Ishikawa (cell line): Measurements from ENCODE around the gene REC8.

Source experiments
- CEBPB ChIP-seq: IDR thresholded peaks from 2 replicates; pipeline ENCODE4 v1.6.1; 2012
- CREB1 ChIP-seq: IDR thresholded peaks from 2 replicates; pipeline ENCODE4 v1.6.1; 2012; ENCODE audit warnings: low read depth
- EGR1 ChIP-seq: IDR thresholded peaks from 2 replicates; pipeline ENCODE4 v1.6.1; 2012
- EP300 ChIP-seq: IDR thresholded peaks from 2 replicates; pipeline ENCODE4 v1.6.1; 2012; ENCODE audit warnings: borderline replicate concordance
- FOXM1 ChIP-seq: IDR thresholded peaks from 2 replicates; pipeline ENCODE4 v1.6.1; 2012; ENCODE audit warnings: low read depth, borderline replicate concordance
- NFIC ChIP-seq: IDR thresholded peaks from 2 replicates; pipeline ENCODE4 v1.6.1; 2012
- RAD21 ChIP-seq: IDR thresholded peaks from 2 replicates; pipeline ENCODE4 v1.6.1; 2012; ENCODE audit warnings: low read depth
- TAF1 ChIP-seq: IDR thresholded peaks from 2 replicates; pipeline ENCODE4 v1.6.1; 2012; ENCODE audit warnings: low read depth, mild to moderate bottlenecking
- TCF12 ChIP-seq: IDR thresholded peaks from 2 replicates; pipeline ENCODE4 v1.6.1; 2012; ENCODE audit warnings: low read depth
- TEAD4 ChIP-seq: IDR thresholded peaks from 2 replicates; pipeline ENCODE4 v1.6.1; 2012
- YY1 ChIP-seq: IDR thresholded peaks from 2 replicates; pipeline ENCODE4 v1.6.1; 2012; ENCODE audit warnings: low read depth
- ZBTB7A ChIP-seq: IDR thresholded peaks from 2 replicates; pipeline ENCODE4 v1.6.1; 2012; ENCODE audit warnings: low read depth
- TF ChIP-seq, protein P1 (sequence below): IDR thresholded peaks from 2 replicates; pipeline ENCODE4 v1.6.1; 2012
- TF ChIP-seq, protein P2 (sequence below): IDR thresholded peaks from 2 replicates; pipeline ENCODE4 v1.6.1; 2012; ENCODE audit warnings: low read depth, mild to moderate bottlenecking
- TF ChIP-seq, protein P3 (sequence below): IDR thresholded peaks from 2 replicates; pipeline ENCODE4 v1.6.1; 2012

Gene REC8, protein sequence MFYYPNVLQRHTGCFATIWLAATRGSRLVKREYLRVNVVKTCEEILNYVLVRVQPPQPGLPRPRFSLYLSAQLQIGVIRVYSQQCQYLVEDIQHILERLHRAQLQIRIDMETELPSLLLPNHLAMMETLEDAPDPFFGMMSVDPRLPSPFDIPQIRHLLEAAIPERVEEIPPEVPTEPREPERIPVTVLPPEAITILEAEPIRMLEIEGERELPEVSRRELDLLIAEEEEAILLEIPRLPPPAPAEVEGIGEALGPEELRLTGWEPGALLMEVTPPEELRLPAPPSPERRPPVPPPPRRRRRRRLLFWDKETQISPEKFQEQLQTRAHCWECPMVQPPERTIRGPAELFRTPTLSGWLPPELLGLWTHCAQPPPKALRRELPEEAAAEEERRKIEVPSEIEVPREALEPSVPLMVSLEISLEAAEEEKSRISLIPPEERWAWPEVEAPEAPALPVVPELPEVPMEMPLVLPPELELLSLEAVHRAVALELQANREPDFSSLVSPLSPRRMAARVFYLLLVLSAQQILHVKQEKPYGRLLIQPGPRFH

DNA sequence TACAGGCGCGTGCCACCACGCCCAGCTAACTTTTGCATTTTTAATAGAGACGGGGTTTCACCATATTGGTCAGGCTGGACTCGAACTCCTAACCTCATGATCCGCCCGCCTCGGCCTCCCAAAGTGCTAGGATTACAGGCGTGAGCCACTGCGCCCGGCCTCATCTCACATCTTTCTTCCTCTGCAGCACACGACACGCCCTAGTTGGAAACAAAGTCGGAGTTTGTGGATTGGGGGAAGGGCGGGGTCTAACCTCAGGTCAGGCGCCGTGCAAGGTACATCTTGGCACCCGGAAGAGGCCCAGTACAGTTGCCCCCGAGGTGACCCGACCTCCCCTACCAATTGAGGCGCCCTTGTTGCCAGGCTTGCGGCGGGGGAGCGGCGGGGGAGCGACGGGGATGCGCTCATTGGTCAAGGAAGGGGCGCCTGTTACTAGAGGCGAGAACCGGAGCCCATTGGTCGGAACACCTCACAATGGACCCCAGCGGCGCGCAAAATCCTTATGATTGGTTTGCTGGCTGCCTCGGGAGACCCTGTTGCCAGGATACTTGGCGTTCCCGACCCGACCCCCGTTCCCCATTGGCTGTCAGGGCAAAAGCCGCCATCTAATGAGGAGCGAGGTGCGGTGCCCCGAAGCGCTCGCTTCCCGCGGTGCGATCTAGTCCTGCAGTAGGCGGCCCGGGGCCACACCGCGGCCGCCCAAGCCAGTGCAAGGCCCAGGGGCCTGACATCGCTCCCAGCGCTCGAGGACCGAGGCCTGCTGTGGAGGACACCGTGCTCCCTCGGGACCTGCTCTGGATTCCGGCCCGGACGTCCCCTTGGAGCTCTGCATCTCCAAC, at the start of gene REC8:
Gene REC8 (plus strand): TSS at position 659 of the 839 bp plus-strand sequence. CDS start 473 bp downstream, outside the sequence.
- TF ChIP-seq TEAD4: no peak
- no peak for TF ChIP-seq TCF12
- TF ChIP-seq EP300: no peak
- TF ChIP-seq NFIC: no peak
- TF ChIP-seq TAF1: no peak
- TF ChIP-seq YY1: no peak
- no peak for TF ChIP-seq RAD21
- no peak for TF ChIP-seq CREB1
- TF ChIP-seq, protein P1, sequence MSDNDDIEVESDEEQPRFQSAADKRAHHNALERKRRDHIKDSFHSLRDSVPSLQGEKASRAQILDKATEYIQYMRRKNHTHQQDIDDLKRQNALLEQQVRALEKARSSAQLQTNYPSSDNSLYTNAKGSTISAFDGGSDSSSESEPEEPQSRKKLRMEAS: no peak
- no peak for TF ChIP-seq EGR1
- TF ChIP-seq, protein P2, sequence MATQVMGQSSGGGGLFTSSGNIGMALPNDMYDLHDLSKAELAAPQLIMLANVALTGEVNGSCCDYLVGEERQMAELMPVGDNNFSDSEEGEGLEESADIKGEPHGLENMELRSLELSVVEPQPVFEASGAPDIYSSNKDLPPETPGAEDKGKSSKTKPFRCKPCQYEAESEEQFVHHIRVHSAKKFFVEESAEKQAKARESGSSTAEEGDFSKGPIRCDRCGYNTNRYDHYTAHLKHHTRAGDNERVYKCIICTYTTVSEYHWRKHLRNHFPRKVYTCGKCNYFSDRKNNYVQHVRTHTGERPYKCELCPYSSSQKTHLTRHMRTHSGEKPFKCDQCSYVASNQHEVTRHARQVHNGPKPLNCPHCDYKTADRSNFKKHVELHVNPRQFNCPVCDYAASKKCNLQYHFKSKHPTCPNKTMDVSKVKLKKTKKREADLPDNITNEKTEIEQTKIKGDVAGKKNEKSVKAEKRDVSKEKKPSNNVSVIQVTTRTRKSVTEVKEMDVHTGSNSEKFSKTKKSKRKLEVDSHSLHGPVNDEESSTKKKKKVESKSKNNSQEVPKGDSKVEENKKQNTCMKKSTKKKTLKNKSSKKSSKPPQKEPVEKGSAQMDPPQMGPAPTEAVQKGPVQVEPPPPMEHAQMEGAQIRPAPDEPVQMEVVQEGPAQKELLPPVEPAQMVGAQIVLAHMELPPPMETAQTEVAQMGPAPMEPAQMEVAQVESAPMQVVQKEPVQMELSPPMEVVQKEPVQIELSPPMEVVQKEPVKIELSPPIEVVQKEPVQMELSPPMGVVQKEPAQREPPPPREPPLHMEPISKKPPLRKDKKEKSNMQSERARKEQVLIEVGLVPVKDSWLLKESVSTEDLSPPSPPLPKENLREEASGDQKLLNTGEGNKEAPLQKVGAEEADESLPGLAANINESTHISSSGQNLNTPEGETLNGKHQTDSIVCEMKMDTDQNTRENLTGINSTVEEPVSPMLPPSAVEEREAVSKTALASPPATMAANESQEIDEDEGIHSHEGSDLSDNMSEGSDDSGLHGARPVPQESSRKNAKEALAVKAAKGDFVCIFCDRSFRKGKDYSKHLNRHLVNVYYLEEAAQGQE: no peak
- no peak for TF ChIP-seq CEBPB
- no peak for TF ChIP-seq FOXM1
- TF ChIP-seq, protein P3, sequence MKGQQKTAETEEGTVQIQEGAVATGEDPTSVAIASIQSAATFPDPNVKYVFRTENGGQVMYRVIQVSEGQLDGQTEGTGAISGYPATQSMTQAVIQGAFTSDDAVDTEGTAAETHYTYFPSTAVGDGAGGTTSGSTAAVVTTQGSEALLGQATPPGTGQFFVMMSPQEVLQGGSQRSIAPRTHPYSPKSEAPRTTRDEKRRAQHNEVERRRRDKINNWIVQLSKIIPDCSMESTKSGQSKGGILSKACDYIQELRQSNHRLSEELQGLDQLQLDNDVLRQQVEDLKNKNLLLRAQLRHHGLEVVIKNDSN: no peak
- no peak for TF ChIP-seq ZBTB7A

DNA sequence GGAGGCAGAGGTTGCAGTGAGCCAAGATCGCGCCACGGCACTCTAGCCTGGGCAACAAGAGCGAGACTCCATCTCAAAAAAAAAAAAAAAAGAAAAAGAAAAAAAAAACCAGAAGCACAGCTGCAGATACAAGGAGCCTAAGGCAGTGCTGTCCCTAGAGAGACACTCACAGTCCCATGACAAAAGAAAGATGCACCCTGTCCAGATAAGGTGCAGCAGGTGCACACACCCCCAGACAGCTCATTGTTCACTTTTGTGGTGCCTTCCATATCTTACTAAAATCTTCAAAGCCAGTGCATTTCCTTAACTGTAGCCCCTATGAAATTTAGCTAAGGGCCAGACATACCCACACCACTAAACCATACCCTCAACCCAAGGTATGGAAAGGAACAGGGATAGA, 49.5 kb upstream of the REC8 start:
- no peak for TF ChIP-seq FOXM1
- no peak for TF ChIP-seq ZBTB7A
- no peak for TF ChIP-seq CEBPB

DNA sequence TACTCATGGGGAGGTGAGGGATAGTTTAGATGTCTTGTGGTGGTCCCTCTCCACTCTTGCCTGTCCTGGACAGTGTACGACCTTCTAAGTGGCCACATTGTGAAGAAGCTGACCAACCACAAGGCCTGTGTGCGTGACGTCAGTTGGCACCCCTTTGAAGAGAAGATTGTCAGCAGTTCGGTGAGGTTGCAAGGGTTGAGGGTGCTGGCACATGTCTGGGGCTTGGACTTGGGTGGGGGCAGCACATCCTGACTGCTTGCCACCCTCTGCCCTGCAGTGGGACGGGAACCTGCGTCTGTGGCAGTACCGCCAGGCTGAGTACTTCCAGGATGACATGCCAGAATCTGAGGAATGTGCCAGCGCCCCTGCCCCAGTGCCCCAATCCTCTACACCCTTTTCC, 49.0 kb upstream of the REC8 start:
- TF ChIP-seq RAD21 (no peak), NFIC (no peak), YY1 (no peak)
- TF ChIP-seq, protein P3: no peak

DNA sequence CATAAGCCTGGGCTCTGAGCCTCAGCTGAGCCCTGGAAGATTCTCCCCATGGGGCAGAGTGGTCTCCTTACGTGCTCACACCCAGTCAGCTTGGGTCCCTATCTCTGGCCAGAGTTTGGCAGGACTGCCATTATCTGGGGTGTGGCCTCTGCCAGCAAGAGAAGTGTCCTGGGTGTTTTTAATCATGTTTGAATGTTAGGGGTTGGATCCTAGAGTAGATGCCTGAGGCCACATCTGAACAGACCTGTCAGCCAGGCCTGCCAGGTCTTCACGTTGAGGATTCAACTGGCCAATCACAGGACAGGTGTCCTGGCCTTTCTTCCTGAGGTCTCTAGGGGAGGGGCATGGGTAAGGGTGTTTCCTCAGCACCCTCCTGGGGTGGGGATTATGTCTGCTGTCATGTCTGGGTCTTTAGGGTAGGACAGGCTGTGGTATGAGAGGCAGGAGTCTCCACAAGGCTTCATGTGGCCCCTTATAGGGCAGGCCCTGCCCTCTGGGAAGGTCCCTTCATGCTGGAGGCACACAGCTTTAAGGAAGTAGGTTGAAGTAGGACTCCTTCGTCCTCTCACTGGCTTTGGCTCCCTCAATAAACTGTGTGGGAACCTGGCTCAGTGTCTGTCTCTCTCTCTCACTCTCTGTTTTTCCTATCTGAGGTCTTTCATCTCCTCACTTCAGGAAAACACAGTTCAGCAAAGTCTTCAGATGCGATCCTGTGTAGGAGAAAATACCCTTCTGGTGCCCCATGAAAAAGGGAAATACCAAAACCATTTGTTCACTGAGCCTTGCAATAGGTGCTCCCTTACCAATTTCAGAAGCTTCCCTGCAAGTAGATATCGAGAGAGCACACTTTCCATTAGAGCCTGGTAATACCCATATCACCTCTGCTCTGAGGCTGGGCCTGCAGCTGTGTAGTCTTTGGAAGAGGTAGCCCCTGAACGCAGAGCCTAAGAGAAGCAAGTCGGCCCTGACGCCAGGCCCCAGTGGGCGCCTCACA, 48.2 kb upstream of the REC8 start:
- TF ChIP-seq NFIC (no peak), FOXM1 (no peak), RAD21 (no peak), YY1 (no peak), CREB1 (no peak), TEAD4 (no peak), CEBPB (no peak), TAF1 (no peak), EGR1 (no peak)
- TF ChIP-seq, protein P2: no peak
- TF ChIP-seq, protein P3: no peak
- TF ChIP-seq, protein P1: no peak
